Vagina (tissue), 2 donors: ENCODE measurements around the gene PRG2.

ENCODE experiments used
- POLR2A ChIP-seq, 2 donors: fragments of 450-650 bp; IDR thresholded peaks; one replicate each; pipeline ENCODE4 v1.6.1; 2017; ENCODE audit warnings: antibody characterized with exemption in 2 of 2, mild to moderate bottlenecking in 2 of 2, moderate library complexity in 2 of 2
- POLR2AphosphoS5 ChIP-seq, 2 donors: sonication (generic); formaldehyde crosslinking; IDR thresholded peaks; one replicate each; pipeline ENCODE4 v1.9.0; 2017; ENCODE audit warnings: antibody characterized with exemption in 2 of 2, mild to moderate bottlenecking in 2 of 2, low read depth in 1 of 2; ENCODE audit not compliant: insufficient read depth in 1 of 2

- TF ChIP-seq POLR2AphosphoS5 (IDR thresholded peaks at IDR 0.05; ENCODE audit: insufficient read depth in 1 of 2, low read depth in 1 of 2) (no peak), POLR2A (IDR thresholded peaks at IDR 0.05) (no peak)
Observed at GRCh38 chr11:57341250-57341808, 49.1 kb downstream of the PRG2 start.
